K562 (cell line): ENCODE data around the gene PDE11A. TPM values are rescaled to one million over a fixed set of nuclear protein-coding genes. Genes with fewer than 3 reads are reported as not detected.

Experiments
- ATAC-seq: fragments of 200-7000 bp; cut with Tn5 transposase; 3 replicates; pipeline ENCODE4 v1.9.1; 2020; ENCODE audit warnings: moderate library complexity
- BruUV-seq: library from RNA; stranded (reverse); fragments of 400-500 nt; replicated peaks from 2 replicates; lab custom pipeline; 2021; lab: Mats Ljungman, UMichigan
- CTCF ChIA-PET: fragments of 300-600 bp; formaldehyde crosslinking; extraction: SDS; loops from one replicate; lab custom pipeline; 2021; ENCODE audit warnings: low intra/inter-chr PET ratio; lab: Yijun Ruan, JAX
- POLR2A ChIA-PET: fragments of 300-600, 350-650 bp; sonication (Branson Sonifier 250); formaldehyde crosslinking; extraction: SDS; loops from one replicate; lab custom pipeline; 2021; ENCODE audit warnings: antibody characterized with exemption, inconsistent platforms; lab: Yijun Ruan, JAX
- DNase-seq, 4 experiments: peaks; one replicate each; pipeline versions ENCODE4 v3.0.0 to v3.0.0-alpha.2; 2011 to 2018; ENCODE audit warnings: low spot score in 3 of 4, mixed read lengths in 3 of 4; ENCODE audit errors: extremely low read depth in 1 of 4
- FAIRE-seq: peaks from 2 replicates; lab custom pipeline; 2011; peaks lifted over from hg19 to GRCh38; lab: Jason Lieb, UNC
- H2AFZ ChIP-seq: 2 replicates; pipeline ENCODE4 v1.6.0; 2011; ENCODE audit warnings: low read depth, low read length, control low read depth, inconsistent platforms
- H3K27ac ChIP-seq: fragments of 200-600 bp; 3 replicates; pipeline ENCODE4 v1.8.0; 2011; ENCODE audit warnings: low read depth, mild to moderate bottlenecking, control low read depth, inconsistent platforms, low read length, moderate library complexity, mixed read lengths; ENCODE audit errors: extremely low read depth
- H3K27me3 ChIP-seq, 2 experiments: fragments of 300-600 bp in 1 of 2; 2 replicates in 1 of 2; 3 replicates in 1 of 2; pipeline versions ENCODE4 v1.6.0 to v1.8.0; 2011; ENCODE audit warnings: inconsistent platforms in 2 of 2, low read length in 2 of 2, mild to moderate bottlenecking in 1 of 2, mixed read lengths in 1 of 2, moderate library complexity in 1 of 2; ENCODE audit not compliant: control insufficient read depth in 2 of 2, insufficient read depth in 2 of 2
- H3K36me3 ChIP-seq: fragments of 300-600 bp; 3 replicates; pipeline ENCODE4 v1.8.0; 2011; ENCODE audit warnings: mild to moderate bottlenecking, low read length, inconsistent platforms; ENCODE audit not compliant: control insufficient read depth, insufficient read depth
- H3K4me1 ChIP-seq, 2 experiments: fragments of 200-600 bp in 1 of 2; replicated peaks in 1 of 2; 2 replicates in 1 of 2; 3 replicates in 1 of 2; pipeline versions ENCODE4 v1.5.1 to v1.8.0; 2011; ENCODE audit warnings: inconsistent platforms in 2 of 2, low read length in 2 of 2, mild to moderate bottlenecking in 1 of 2, mixed read lengths in 1 of 2, moderate library complexity in 1 of 2; ENCODE audit not compliant: control insufficient read depth in 2 of 2, insufficient read depth in 2 of 2
- H3K4me2 ChIP-seq: 2 replicates; pipeline ENCODE4 v1.6.1; 2011; ENCODE audit warnings: low read length, control low read depth, inconsistent platforms, mixed read lengths; ENCODE audit not compliant: insufficient read depth
- H3K4me3 ChIP-seq: fragments of 200-600 bp; sonication (generic), shearing (Covaris generic); 2 replicates; pipeline ENCODE4 v1.5.1; 2016; ENCODE audit warnings: control low read depth, inconsistent platforms
- H3K79me2 ChIP-seq: fragments of 200-600 bp; 3 replicates; pipeline ENCODE4 v1.8.0; 2011; ENCODE audit warnings: low read length, inconsistent platforms; ENCODE audit not compliant: control insufficient read depth, insufficient read depth
- H3K9ac ChIP-seq, 2 experiments: 2 replicates each; pipeline versions ENCODE4 v1.6.0 to v1.6.1; 2011; ENCODE audit warnings: low read depth in 2 of 2, low read length in 2 of 2, control low read depth in 1 of 2, inconsistent platforms in 1 of 2, mild to moderate bottlenecking in 1 of 2, mixed read lengths in 1 of 2; ENCODE audit not compliant: insufficient read depth in 1 of 2
- H3K9me1 ChIP-seq: one replicate; pipeline ENCODE4 v1.6.0; 2011; ENCODE audit warnings: inconsistent platforms, mild to moderate bottlenecking, low read length, moderate library complexity; ENCODE audit not compliant: control insufficient read depth, insufficient read depth
- H3K9me3 ChIP-seq: replicated peaks from 2 replicates; pipeline ENCODE4 v1.5.1; 2011; ENCODE audit warnings: low read depth, low read length, inconsistent platforms; ENCODE audit not compliant: control insufficient read depth, insufficient read depth
- H4K20me1 ChIP-seq: replicated peaks from 2 replicates; pipeline ENCODE4 v1.6.1; 2011; ENCODE audit warnings: low read length, inconsistent platforms, mixed read lengths; ENCODE audit not compliant: control insufficient read depth, insufficient read depth
- BHLHE40 ChIP-seq: IDR thresholded peaks from 2 replicates; pipeline ENCODE4 v1.6.1; 2011; ENCODE audit warnings: low read length, improper control_type of control experiment
- CBX5 ChIP-seq: IDR thresholded peaks from 2 replicates; pipeline ENCODE4 v1.6.1; 2014; ENCODE audit warnings: low read depth, borderline replicate concordance
- CHD2 ChIP-seq: IDR thresholded peaks from 2 replicates; pipeline ENCODE4 v1.6.1; 2011; ENCODE audit warnings: low read depth, low read length
- CHD4 ChIP-seq: fragments of 200-600 bp; sonication (generic); IDR thresholded peaks from 3 replicates; pipeline ENCODE4 v1.6.1; 2012; ENCODE audit warnings: low read depth, mild to moderate bottlenecking, mixed read lengths, low read length, inconsistent platforms; ENCODE audit not compliant: insufficient read depth, insufficient replicate concordance, poor library complexity, severe bottlenecking
- CREB3 ChIP-seq: fragments of 450-650 bp; conservative IDR thresholded peaks from 2 replicates; pipeline ENCODE4 v1.6.1; 2016; ENCODE audit warnings: missing genetic modification characterization, low read depth, mild to moderate bottlenecking, missing compliant biosample characterization, moderate library complexity
- FOSL1 ChIP-seq: fragments of 200-800 bp; sonication (Bioruptor generic); conservative IDR thresholded peaks from 2 replicates; pipeline ENCODE4 v1.6.1; 2016; ENCODE audit warnings: missing genetic modification characterization, missing compliant biosample characterization
- KDM1A ChIP-seq, 2 experiments: fragments of 450-650 bp; IDR thresholded peaks; 2 replicates each; pipeline ENCODE4 v1.6.1; 2016; ENCODE audit warnings: mild to moderate bottlenecking in 2 of 2
- NFRKB ChIP-seq: fragments of 450-650 bp; IDR thresholded peaks from 2 replicates; pipeline ENCODE4 v1.6.1; 2016; ENCODE audit warnings: low read depth
- THAP12 ChIP-seq: fragments of 250-450 bp; sonication (Bioruptor Pico); IDR thresholded peaks from 2 replicates; pipeline ENCODE4 v1.9.0; 2021; ENCODE audit warnings: mild to moderate bottlenecking, inconsistent platforms
- ZNF12 ChIP-seq: sonication (generic); formaldehyde crosslinking; IDR thresholded peaks from 2 replicates; pipeline ENCODE4 v1.4.0; 2020; ENCODE audit warnings: mild to moderate bottlenecking, missing genetic modification reagents
- ZNF609 ChIP-seq: sonication (generic); formaldehyde crosslinking; IDR thresholded peaks from 2 replicates; pipeline ENCODE4 v1.8.1; 2023; ENCODE audit warnings: missing genetic modification reagents, mild to moderate bottlenecking, borderline replicate concordance
- WGBS: fragments of 100-300 bp; shearing (Covaris generic); methylation state at CpG from one replicate; pipeline ENCODE4 v1.1.6; 2016; ENCODE audit warnings: low coverage, mixed read lengths; ENCODE audit not compliant: insufficient coverage; ENCODE audit errors: missing lambda C conversion rate; 5-methylcytosine and 5-hydroxymethylcytosine counted together
- in situ Hi-C: fragments of 300-500 bp; cut with MboI; formaldehyde crosslinking; loops from 4 replicates; pipeline ENCODE4 v1.15.0; 2018; ENCODE audit warnings: inconsistent platforms, mixed read lengths
- intact Hi-C: fragments of 100-400 bp; cut with micrococcal nuclease; formaldehyde crosslinking; loops from 2 replicates; pipeline ENCODE4 v1.14.2; 2022
- polyA plus RNA-seq, 8 experiments: library from polyadenylated mRNA; depleted of rRNA in 4 of 8; stranded (reverse) in 5 of 8; unstranded in 3 of 8; fragments of >200 nt; fragmentation: Nextera tagmentation in 2 of 8; fragmentation: Illumina TruSeq in 1 of 8; extraction: Ambion mirVana in 2 of 8; extraction: Trizol in 1 of 8; gene quantifications; 2 replicates each; pipeline versions ENCODE4 v1.2.1 to v1.2.3, GENCODE V29; 2011 to 2014; ENCODE audit warnings: inconsistent platforms in 1 of 8, missing spikeins in 1 of 8
- total RNA-seq, 7 experiments: library from RNA; depleted of rRNA in 6 of 7; stranded (reverse); fragments of >200 nt in 6 of 7; fragmentation: Illumina TruSeq in 2 of 7; extraction: Trizol in 2 of 7; gene quantifications; 2 replicates each; pipeline versions ENCODE4 v1.2.1 to v1.2.3, GENCODE V29; 2011 to 2021; ENCODE audit warnings: low replicate concordance in 1 of 7

Gene PDE11A
- total and polyA plus RNA-seq, 9 of the 15 experiments (the other 6 are each of a cell fraction or from before 2014, with no cell fraction given), result 3.2 to 22.1 (median 5.7) TPM

GRCh38 chr2:177984749-177985148, 87.8 kb downstream of the PDE11A start (continued):
- no peak for TF ChIP-seq NFRKB
- TF ChIP-seq CHD2, result no peak
- TF ChIP-seq CREB3 (tag), result no peak
- no peak for TF ChIP-seq CBX5
- no peak for TF ChIP-seq KDM1A (IDR thresholded peaks at IDR 0.05)

GRCh38 chr2:177983183-177983788, 89.3 kb downstream of the PDE11A start:
- Histone ChIP-seq H3K79me2 (no peaks in the 10 kb centered on the region), H3K9ac (no peak overlapping the region), H3K36me3 (no peaks in the 10 kb centered on the region), H3K27me3 (no peaks in the 10 kb centered on the region), H4K20me1 (no peaks in the 10 kb centered on the region), H3K27ac (no peak overlapping the region), H2AFZ (no peak overlapping the region), H3K4me2 (no peak overlapping the region), H3K9me1 (no peaks in the 10 kb centered on the region), H3K9me3 (no peaks in the 10 kb centered on the region), H3K4me1 (no peaks in the 10 kb centered on the region), H3K4me3 (no peak overlapping the region)
- FAIRE-seq (peak; percentile 84), ATAC-seq (peak; percentile 96), DNase-seq (peak; percentile 68 to 76 (median 71))
- in situ Hi-C loops, result no loop called here
- 0% methylated on average over 2 of the region's 2 CpGs for WGBS
- CTCF ChIA-PET, result interaction anchor here (1.2 to 1.4 kb wide), 2 partner anchors 226 to 432 kb away, joined by 3 to 4 read pairs; no protein-coding TSS in a partner anchor
- no TSS peak for BruUV-seq
- POLR2A ChIA-PET, result interaction anchor here (0.8 to 1.0 kb wide), 2 partner anchors 108 to 134 kb away, joined by 3 read pairs; no protein-coding TSS in a partner anchor
- intact Hi-C loops, result loop anchor here (1.0 to 10.0 kb wide), 6 partner anchors 76 to 434 kb away; partner anchors contain the start of gene RBM45
- TF ChIP-seq ZNF12, result no peak
- TF ChIP-seq ZNF609, result no peak
- TF ChIP-seq FOSL1, result 0 out of 2 replicates have a peak, but pooled peaks have one; percentile 17
- TF ChIP-seq THAP12 (CRISPR knock-in tag), result no peak
- 0 out of 2 replicates have a peak, but pooled peaks have one; percentile 8 for TF ChIP-seq BHLHE40
- no peak for TF ChIP-seq CHD4
